Measurements from ENCODE around the gene SLC18A2.
"Not testable (repeated sequence)": the region's sequence is repeated elsewhere in the genome, so short reads cannot be mapped to it uniquely, and the experiment has no call there.

SLC18A2 gene

DNA sequence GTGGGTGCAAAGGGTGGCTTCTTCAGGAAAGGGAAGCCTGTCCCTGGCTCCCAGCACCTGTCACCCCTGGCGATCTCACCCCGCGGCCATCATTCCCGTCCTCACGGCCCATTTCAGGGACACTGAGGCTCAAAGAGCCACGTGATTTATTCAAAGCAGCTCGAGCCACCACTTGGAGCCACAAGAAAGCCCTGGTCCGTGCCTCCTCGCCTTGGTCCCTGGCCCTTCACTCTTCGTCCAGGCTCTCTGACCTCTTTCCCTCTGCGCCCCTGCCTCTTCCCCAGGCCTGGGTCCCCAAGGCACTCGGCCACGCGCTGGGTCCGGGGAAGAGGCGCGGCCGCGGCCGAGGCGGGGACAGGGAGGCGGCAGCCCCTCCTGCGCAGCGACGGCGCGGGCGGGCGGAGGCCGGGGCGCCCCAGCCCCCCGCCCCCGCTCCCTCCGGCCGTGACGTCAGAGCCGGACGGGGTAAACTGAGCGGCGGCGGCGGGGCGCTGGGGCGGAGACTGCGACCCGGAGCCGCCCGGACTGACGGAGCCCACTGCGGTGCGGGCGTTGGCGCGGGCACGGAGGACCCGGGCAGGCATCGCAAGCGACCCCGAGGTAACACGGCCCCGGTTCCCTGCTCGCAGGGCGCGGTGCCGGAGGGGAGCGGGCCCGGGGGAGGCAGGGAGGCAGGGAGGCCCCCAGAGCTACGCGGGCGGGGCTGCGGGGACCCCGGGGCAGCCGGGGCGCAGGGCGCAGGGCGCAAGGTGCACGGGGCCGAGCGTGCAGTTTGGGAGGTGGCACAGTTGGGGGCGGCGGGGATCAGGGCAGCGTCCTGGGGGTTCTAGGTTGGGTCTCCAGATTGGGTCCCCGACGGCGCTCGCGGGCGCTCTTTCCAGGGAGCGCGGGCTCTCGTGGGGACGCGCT lies at the start of gene SLC18A2:
TSS of gene SLC18A2 (plus strand) at position 494 of the 909 bp plus-strand sequence. CDS start 580 bp downstream, outside the sequence.
- DNase-seq: no peak

DNA sequence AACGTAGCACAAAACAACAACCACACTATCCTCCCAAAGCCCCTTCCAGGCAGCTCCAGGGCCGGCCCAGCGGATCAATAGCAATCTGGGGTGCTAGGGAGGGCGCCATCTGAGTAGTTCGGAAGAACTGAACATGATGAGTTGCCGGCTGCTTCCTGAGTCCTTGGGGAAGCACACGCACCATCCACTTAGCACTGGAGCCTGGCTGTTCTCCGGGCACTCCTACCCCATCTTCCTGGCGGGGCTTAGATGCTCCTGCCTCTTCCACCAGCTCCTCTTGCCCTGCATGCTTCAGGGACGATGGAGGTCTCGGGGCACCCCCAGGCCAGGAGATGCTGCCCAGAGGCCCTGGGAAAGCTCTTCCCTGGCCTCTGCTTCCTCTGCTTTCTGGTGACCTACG lies 43.7 kb upstream of the SLC18A2 start, which contains the start of gene KCNK18:
TSS of gene KCNK18 (plus strand) at position 301 of the 400 bp plus-strand sequence. CDS start at position 301, 0 bp downstream.
- no peak for DNase-seq

DNA sequence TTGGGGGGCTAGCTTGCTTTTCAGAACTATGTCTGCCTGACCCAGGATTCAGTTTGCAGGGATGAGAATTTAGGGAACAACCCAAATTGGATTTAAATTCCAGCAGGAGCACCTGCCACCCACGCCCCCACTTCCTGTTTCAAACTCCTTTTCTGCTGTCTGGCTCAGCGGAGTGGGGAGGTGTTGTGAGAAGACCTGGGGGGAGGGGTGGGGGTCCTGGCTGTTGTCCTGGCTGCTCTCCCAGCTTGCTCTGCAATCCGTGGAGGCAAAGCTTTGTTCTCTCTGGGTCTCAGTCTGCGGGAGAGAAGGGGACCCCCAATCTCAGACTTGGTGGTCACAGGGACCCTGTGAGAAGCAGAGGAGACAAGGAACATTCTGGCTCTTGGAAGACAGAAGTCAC lies 42.8 kb upstream of the SLC18A2 start:
- no peak for DNase-seq

DNA sequence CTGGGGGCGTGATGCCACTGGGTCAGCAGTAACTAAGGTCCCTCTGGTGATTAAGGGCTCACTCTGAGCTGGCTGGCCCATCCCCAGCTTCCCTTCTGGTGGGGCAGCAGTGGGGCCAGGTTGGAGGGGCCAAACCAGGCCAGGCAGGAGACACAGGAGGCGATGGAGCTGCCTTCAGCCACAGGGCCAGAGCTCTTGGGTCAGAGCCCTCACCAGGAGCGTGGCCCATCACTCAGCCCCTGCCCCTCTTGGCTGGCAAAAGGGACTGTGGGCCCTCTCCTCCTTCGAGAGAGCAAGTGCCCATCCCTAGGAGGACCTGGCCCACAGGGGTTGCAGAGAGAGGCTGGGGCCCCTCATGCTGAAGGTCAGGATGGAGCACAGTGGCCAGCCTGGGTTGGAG lies 39.1 kb upstream of the SLC18A2 start:
- DNase-seq: no peak

DNA sequence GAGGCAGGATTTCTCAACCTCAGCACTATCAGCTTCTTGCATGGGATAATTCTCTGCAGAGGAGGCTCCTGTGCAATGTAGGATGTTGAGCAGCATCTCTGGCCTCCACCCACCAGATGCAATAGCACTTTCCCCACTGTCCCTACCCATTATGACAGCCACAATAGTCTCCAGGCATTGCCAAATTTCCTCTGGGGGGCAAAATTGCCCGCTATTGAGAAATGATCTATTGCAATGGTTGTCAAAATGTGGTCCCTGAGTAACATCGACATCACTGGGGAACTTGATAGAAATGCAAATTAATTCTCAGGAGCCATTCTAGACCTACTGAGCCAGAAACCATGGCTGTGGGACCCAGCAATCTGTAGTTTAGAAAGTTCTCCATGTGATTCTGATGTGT lies 36.6 kb upstream of the SLC18A2 start:
- no peak for DNase-seq

DNA sequence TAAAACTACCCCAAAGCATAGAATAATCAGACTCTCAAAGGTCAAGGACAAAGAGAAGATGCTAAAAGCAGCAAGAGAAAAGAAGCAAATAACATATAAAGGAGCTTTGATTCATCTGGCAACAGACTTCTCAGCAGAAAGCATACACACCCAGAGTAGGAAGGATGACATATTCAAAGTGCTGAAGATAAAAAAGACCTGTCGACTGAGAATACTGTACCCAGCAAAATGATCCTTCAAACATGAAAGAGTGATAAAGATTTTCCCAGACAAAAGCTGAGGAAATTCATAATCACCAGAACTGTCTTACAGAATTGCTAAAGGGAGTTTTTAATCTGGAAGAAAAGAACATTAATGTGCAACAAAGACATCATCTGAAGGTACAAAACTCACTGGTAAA lies 28.7 kb upstream of the SLC18A2 start:
- DNase-seq: no peak

DNA sequence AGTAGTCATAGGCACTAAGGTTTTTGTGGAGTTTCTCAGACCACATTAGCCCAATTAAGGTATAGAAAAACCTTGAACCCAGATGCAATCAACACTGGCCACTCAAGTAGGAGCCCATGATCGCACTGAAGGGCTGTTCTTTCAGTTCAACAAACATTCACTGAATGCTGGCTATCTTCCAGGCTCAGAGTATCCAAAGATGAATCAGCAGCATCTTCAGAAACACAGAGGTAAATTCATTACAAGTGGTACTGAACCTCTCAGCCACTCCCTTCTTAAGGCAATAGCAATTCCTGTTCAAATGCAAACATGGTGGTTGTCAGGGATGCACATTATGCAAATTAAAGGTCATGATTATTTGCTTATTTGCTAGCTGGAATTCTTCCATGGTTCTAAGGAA lies 26.5 kb upstream of the SLC18A2 start:
- DNase-seq: no peak

DNA sequence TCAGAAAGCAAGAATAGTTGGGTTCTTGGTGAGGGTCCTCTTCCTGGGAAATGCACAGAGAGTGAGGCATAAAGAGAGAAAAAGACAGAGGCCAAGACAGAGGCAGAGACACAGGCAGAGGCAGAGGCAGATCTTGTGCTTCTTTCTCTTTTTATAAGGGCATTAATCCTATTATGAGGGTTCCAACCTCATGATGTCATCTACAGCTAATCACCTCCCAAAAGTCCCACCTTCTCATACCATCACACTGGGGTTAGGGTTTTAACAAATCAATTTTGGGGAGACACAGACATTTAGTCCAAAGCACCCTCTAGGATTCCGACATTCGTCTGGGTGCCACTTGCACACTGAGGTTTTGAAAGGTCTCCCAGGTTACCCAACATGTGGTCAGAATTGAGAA lies 25.8 kb upstream of the SLC18A2 start:
- DNase-seq: no peak

DNA sequence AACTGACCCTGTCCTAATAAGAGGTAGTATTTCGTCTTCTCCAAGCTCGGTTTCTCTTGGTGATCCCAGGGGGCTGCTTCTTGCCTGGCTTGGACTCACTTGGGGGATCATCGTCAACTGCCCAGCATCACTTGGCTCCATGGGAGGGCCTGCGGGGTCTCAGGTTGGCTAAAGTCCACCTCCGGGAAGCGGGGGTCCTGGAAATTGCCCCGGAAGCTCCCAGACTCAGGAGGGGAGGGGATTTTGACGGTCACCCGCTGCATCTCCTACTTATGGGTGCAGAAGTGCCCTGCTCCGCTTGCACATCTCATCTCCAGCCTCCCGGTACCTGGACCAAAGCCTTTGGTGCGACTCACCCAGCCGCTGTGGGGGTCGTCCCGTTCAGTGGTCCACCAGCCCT lies 24.9 kb upstream of the SLC18A2 start:
- no peak for DNase-seq

DNA sequence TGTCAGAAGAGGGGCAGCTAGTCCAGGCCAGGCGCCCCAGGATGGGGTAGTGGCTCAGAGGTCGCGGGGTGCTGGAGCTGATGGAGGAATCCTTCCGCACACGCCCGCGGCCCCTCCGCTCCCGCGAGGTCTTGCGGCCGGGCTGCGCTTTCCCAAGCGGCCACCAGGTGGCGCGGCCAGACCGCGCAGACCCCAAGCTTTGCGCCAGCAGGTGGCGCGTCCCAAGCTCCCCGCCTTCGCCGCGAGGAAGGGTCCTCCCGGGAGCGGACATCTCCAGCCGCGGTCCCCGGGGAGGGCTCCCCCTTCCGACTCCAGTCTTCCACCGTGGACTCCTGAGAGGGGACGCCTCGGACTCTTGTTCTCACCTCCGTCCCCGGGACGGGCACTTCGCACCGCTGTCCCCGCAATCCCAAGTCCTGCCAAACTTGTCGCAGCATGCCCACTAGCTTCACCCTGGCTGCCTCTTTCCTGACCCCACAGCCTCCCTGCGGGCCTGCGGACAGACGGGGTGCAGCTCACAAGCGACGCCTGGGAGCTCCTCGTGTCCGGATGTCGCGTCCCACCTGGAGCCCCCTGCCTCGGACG lies 24.2 kb upstream of the SLC18A2 start:
- DNase-seq: peak; percentile 58 to 61

DNA sequence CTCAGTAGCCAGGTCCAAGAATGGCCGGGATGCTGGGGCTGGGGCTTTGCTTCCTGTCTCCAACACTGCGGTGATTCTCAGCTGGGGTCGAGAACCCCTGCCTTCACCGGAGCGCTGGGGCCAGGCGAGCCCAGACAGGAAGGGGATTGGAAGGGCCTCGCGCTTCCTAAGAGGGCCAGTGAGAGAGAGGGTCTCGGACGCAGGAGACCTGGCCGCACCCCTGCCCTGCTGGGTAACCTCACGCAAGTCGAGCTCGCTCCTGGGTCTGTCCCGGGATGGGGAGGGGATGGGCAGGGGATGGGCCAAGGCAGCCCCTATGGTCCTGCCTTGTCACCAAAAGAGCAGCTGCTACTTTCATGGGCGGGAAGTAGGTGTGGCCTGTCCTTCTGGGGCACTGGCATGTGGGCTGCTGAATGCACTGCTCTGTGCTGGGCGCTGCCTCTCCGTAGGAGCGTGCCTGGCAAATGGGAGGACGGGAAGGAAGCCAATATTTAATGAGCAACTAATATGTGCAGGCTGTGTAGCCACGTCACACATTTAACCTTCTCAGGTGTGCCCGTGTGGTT lies 23.6 kb upstream of the SLC18A2 start:
- DNase-seq: no peak

DNA sequence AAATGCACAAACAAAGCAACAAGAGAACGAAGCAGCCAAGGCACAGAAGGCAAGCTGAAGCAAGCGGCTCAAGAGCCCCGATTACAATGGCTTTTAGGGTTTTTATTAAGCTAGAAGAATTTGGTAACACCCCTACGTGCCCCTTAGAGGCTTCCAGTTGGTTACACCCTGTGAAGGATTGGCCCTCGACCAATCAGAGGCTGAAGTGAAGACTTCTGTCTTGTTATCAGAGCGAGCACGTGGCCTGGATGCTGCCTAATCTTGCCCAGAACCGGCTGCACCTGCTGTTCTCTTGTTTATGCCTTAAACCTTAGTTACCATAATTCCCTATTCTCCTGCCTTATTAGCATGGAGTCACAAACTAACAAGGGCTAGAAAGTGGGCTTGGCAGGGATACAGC lies 22.3 kb upstream of the SLC18A2 start:
- no peak for DNase-seq

DNA sequence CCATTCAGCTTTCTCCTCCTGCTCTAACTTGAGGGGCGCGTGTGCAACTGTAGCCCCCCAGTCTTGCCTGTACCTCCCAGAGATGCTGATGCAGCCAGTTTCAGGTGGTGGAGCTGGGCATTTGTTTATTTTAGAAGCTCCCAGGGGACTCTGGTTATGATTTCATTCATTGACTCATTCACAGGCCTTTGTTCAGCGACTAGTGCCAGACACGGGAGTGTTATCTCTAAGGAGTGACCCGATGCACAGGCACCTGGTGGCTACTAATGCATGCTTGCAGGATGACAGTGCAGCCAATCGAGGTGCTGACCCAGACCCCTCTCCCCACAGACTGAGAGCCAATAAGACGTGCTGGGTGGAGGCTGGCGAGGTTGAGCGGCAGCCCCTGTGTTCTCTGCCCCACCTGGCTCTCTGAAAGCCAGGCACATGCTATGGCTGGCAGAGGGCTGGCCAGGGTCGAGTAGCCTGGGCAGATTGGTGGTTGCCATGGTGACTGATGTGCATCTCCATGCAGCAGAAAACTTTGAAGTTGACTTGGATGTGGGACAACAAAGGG lies 19.7 kb upstream of the SLC18A2 start:
- DNase-seq: no peak

DNA sequence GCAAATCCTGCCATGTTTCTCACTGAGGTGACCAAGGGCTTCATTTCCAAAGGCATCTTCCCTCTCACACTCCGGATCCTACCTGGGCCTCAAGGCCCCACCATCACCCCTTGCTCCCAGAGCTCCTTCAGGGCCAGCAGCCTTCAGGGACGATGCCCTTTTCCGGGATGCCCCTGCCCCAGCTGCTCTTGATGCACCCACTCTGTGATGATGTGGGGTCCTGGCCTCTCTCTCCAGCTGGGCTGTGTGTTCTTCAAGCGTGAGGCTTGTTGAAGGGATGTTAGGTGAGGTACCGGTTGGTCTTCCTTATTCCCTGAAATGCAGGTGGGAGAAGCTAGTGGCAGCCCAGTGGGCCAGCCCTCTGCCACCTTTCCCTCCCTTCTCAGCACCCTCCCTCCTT lies 18.4 kb upstream of the SLC18A2 start:
- DNase-seq: no peak

DNA sequence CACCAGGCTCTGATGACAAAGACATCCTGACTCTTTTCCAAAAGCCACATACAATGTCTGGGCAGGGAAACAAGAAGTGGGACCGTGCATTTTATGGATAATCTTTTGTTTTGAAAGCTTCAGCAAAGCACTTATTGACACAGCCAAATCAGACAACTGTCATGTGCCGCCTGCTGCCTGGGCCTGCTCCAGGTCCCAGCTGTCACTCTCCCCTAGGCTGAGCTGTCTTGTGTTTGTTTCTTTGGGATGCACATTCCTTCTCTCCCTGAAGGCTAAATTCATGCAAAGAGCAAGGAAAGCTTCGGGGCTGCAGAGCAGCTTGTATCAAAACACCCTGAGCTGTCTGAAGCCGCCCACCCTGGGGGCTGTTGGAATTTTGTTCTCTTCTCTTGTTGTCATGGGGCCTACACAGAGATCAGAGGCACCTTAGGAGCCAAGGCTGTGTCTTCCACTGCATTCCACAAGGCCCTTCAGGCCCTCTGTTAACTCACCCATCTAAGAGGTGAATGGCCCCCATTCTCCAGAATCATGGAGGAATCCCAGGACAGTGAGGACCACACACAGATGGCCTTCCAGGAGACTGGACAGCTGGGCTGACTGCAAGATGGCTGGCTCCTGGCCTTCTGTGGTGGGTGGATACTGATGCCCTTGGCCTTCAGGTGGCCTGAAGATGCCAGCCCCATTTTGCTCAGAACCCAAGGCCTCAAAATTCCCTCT lies 17.8 kb upstream of the SLC18A2 start:
- DNase-seq: no peak

DNA sequence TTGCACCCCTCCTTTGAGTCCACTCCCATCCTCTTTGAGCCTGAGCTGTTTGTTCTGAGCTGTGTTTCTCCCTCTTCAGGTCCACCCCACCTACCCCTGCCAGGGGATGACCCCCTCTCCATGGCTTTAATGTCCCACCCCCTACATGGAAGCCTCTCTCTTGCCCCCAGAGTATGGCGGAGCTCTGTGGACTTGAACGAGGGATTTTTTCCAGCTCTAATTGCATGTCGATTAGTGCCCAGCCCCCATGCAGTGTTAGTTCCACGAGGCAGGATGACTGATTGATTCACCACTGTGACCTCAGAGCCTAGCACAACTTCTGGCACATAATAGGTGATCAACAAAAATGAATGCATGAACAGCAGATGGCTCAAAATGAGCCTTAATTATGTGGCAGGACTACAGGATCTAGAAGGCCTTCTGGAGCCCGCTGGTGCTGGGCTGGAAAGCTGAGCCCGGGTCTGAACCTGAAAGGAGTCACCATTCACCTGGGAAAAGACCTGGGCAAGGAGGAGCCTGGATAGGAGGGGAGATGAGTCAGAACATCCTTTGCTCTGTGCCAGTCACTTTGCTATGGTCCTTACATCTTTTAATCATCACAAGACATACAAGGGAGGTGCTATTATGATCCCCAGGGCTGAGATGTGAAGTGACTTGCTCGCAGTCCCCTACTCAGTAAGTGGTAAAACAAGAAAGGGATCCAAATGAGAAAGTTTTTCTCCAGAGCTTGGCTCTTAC lies 17.1 kb upstream of the SLC18A2 start:
- DNase-seq: no peak

DNA sequence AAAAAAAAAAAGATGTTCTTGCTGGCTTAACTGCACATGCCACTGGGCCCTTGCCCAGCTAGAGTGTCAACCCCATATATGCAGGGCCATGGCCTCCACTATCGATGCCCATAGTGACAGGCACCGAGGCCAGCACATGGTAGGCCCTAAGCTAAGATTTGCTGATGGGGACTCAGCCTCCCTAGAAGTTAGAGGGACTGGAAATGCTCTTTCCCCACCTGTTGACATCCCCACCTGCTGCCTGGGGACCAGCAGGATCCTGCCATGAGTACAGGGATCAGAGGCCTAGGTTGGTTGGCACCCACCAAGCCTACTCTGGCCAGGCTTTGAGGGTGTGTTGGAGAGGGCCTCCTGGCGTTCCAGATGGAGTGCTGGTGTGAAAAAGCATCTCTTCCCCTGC lies 16.0 kb upstream of the SLC18A2 start:
- DNase-seq: no peak

DNA sequence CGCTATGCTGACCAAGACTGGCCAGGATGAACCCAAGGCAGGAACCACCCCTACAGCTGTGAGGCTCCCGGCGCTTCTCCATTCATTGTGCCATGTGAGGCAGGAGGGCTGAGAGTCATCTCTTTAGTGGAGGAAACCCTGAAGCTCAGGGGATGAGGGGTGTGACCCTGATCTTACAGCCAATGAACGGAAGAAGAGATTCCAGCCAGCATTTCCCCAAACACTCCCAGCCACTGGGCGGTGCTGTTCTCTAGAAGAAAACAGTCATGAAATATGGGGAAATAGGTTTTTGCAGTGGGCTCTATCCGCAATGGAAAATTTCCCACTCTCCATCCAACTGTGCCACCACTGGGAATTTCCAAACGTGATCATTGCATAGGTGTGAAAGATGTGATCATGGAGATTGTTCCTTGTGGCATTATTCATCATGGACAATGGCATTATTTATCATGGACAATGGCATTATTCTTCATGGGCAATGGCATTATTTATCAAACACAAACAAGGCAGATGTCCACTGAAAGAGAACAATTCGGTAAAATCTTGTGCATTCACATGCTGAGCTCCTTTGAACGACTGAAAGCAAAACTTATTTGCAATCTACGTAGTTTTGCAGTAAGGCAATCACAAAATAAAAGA lies 14.0 kb upstream of the SLC18A2 start:
- peak; percentile 7 to 13 for DNase-seq

DNA sequence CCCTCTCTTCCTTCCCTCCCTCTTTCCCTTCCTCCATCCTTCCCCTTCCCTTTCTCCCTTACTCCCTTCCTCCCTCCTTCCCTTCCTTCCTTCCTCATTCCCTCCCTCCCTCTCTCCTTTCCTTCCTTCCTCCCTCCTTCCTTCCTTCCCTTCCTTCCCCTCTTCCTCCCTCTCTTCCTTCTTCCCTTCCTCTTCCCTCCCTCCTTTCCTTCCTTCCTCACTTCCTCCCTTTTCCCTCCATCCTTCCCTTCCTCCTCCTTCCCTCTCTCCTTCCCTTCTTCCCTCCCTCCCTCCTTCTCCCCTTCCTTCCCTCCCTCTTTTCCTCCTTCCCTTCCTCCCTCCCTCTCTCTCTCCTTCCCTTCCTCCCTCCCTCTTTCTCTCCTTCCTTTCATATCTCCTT lies 12.7 kb upstream of the SLC18A2 start:
- DNase-seq: no peak

DNA sequence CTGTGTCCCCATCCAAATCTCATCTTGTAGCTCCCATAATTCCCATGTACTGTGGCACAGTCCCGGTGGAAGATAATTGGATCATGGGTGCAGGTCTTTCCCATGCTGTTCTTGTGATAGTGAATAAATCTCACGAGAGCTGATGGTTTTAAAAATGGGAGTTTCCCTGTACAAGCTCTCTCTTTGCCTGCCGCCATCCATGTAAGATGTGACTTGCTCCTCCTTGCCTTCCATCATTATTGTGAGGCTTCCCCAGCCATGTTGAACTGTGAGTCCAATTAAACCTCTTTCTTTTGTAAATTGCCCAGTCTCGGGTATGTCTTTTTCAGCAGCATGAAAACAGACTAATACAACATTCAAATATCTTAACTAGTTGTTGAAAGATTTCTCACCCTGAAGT lies 10.8 kb upstream of the SLC18A2 start:
- not testable (repeated sequence) for DNase-seq

DNA sequence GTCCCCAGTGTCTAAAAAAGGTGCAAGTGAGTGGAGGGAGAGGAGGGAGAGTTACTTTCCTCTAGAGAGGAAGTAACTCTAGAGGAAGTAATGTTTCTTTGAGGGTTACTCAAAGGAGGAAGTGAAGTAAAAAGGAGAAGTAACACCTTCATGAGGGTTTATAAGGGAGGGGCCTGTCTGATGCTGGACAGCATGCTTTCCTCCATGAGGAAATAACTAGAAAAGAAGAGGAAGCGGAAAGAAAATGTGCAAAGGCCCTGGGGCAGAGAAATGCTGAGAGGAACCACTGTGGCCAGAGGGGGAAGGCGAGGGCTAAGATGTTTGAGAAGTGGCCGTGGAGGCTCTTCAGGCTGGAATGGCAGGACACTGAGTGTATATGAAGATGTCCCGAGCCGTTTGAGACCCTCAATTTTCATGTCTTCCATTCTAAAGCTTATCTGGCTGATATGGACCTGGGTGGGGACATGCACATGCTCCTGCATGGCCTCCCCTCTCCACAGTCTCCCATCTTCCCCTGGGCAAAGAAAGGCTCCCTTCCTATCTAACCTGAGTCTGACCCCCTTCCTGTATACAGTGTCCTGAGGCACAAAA lies 3.4 kb upstream of the SLC18A2 start:
- DNase-seq: peak in 1 of 2 donors; percentile 26

Measured in CD4-positive, alpha-beta T cell treated with Interleukin-4 for 1 hour (primary cell).